Activated naive CD8-positive, alpha-beta T cell treated with anti-CD3 and anti-CD28 coated beads for 36 hours (primary cell): Measurements from ENCODE around the gene ZNF581. TPM values are rescaled to one million over a fixed set of nuclear protein-coding genes. Genes with fewer than 3 reads are reported as not detected.

Source experiments
- DNase-seq: peaks from one replicate; pipeline ENCODE4 v3.0.0; 2021
- H3K27ac Mint-ChIP-seq: one replicate; pipeline ENCODE4 v1.8.0; 2022; ENCODE audit warnings: mild to moderate bottlenecking, moderate library complexity, mixed read lengths
- H3K27me3 Mint-ChIP-seq: one replicate; pipeline ENCODE4 v1.8.0; 2022; ENCODE audit warnings: mild to moderate bottlenecking, mixed read lengths
- H3K36me3 Mint-ChIP-seq: one replicate; pipeline ENCODE4 v1.8.0; 2021; ENCODE audit warnings: mild to moderate bottlenecking, mixed read lengths
- H3K4me1 Mint-ChIP-seq: one replicate; pipeline ENCODE4 v1.8.0; 2021; ENCODE audit warnings: mixed read lengths
- H3K4me3 Mint-ChIP-seq: one replicate; pipeline ENCODE4 v1.8.0; 2022; ENCODE audit warnings: mild to moderate bottlenecking, moderate library complexity, mixed read lengths
- H3K9me3 Mint-ChIP-seq: one replicate; pipeline ENCODE4 v1.8.0; 2022; ENCODE audit warnings: mixed read lengths
- total RNA-seq, 2 experiments: library from RNA; stranded (reverse); gene quantifications; one replicate each; pipeline ENCODE4 v1.2.3, GENCODE V29; 2021

Gene ZNF581
- total RNA-seq, 2 experiments from 2014 or later, result 39.9 to 42.3 TPM

DNA sequence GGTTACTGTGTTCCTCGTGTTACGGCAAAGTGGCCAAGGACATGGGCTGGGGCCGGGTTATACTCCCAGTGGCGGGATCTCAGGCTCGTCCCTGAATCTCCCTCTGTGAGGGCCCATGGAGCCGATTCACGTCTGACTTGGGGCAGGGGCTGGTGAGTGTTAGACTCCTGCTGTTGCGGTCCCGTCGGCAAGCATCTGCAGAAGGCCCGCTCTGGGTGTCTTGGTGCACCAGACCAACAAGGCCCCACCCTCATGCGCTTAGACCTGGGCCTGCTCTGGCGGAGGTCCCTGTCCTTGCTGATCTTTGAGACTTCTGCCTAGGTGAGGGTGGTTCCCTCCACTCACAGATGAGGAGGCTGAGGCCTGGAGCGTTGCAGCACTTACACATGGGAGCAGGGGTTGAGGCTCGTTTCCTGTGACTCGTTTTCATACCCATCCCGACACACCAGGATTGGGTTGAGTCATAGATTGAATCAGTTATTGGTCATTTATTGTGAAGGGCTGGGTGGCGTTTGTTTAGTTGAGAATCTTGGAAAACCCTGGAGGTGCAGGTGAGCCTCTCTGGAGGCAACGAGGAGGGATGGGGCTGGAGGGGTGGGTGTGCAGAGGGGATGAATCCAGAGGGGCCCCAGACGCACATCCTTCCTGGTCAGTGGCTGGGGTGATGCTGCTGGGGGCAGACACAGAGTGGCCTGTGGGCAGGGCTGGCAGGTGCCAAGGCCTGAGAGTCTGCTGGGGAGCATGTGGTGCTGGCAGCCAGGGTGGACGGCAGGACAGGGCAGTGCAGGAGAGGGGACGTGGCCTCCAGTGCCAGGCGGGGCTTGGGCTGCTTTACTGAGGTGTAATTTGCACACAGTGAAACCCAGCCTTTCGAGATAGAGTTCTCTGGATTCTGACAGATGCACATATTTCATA is 36.2 kb downstream of the ZNF581 start:
- Mint-ChIP-seq H3K36me3 (peaks cover 33% of the 10 kb centered on the region), H3K4me1 (peaks cover 39% of the 10 kb centered on the region), H3K27ac (no peak overlapping the region), H3K9me3 (no peaks in the 10 kb centered on the region), H3K27me3 (no peaks in the 10 kb centered on the region), H3K4me3 (no peak overlapping the region)
- DNase-seq, result no peak

DNA sequence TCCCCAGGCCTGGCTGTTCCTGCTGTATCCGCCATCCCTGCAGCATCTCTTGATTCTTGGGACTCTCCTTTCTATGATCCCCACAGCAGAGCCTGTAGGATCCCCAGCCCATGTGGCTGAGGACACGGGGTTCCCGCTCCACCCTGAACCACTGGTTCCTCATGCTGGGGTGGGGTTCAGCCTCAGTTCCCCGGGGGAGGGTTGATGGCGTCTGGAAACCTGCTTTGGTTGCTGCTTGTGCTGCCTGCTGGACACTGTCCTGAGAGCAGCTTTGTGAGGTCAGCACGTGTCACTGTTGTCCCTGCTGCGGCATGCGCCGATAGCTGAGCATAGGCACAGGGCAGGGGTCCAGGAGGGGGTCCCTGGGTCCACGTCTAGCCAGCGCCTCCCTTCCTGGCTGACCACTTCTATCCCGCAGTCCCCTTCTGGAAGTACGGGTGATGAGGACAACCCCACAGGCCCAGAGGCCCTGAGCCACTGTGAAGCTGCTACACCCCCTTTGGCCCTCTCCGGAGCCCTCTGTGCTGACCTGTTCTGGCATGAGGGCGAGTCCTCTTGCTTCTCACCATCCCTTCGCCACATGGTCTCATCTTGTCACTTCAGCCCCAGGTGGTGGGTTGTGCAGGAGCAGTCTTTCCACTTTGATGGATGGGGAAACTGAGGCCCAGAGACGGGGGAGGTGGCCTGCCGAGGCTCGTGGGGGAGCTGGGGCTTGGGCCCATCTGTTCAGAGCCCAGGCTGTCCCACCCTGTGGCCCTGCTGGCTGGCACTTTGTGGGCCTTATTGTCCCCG is 37.1 kb downstream of the ZNF581 start:
- Mint-ChIP-seq H3K4me3 (no peak overlapping the region), H3K36me3 (peaks cover 31% of the 10 kb centered on the region), H3K9me3 (no peaks in the 10 kb centered on the region), H3K27ac (no peak overlapping the region), H3K4me1 (peaks cover 38% of the 10 kb centered on the region), H3K27me3 (no peaks in the 10 kb centered on the region)
- no peak for DNase-seq

DNA sequence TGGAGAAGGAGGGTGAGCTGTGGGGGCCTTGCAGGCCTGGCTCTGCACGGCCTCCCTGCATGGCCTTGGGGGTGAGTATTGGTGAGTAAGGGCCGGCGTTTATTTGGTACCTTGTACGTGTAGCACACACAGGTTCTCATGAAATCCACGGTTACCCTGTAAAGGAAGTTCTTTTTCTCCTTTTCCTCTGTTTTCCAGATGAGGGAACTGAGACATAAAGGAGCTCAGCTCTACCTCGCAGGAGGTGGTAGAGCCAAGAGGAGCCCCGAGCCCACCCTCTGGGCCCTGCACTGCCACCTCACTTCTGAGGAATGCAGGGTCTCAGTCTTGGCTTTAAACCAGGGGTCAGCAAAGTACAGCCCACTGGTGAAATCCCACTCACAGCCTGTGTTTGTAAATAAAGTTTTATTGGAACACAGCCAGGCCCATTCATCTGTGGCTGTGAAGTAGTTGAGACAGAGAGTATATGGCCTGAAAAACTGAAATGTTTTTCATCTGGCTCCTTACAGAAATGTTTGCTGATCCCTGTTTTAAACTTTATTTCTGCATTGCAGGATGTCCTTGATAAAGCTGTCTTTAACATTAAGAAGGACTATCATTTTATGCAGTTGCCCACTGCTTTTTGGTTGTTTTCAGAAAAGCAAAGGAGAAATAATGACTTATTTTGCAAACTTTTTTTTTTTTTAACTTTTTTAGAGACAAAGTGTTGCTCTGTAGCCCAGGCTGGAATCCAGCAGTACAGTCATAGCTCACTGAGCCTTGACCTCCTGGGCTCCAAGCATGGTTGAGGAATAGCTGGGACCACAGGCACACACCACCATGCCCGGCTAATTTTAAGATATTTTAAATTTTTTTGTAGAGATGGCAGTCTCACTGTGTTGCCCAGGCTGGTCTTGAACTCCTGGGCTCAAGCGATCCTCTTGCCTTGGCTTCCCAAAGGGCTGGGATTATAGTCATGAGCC is 38.0 kb downstream of the ZNF581 start:
- DNase-seq, result no peak
- Mint-ChIP-seq H3K27ac (no peak overlapping the region), H3K27me3 (no peaks in the 10 kb centered on the region), H3K4me3 (no peak overlapping the region), H3K9me3 (no peaks in the 10 kb centered on the region), H3K36me3 (peaks cover 27% of the 10 kb centered on the region), H3K4me1 (peaks cover 31% of the 10 kb centered on the region)

DNA sequence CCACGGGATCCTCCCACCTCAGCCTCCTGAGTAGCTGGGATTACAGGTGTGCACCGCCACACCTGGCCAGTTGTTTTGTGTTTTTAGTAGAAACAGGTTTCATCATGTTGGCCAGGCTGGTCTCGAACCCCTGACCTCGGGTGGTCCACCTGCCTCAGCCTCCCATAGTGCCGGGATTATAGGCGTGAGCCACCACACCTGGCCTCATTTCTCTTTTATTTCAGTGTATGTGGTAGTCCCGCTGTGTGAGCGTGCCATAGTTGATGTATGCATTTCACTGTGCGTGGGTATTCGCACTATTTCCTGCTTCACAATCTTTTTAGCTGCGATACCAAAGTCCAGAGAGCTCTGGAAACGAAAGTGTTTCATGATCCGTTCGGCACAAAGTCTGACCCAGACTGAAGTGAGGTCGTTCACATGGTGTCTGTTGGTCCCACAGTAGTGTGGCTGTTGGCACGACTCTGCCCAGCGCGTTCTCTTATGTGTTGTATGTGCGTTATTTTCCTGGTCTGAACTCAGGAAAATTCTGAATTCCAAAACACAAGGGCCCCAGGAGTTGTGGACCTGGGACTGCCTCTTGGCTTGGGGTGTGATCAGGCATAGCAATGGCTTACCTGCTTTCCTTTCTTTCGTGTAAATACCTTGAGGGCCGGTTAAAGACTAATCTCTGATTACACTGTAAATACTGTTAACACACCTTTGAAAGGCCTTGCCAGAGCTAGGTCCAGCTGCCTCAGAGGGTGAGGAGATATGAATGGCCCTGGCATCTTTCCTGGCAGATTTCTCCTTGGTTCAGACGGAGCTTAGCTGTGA is 40.2 kb downstream of the ZNF581 start:
- DNase-seq, result no peak
- peaks cover 13% of the 10 kb centered on the region for H3K4me1 Mint-ChIP-seq
- no peak overlapping the region for H3K27ac Mint-ChIP-seq
- H3K4me3 Mint-ChIP-seq, result no peak overlapping the region
- peaks cover 15% of the 10 kb centered on the region for H3K36me3 Mint-ChIP-seq
- H3K27me3 Mint-ChIP-seq, result no peaks in the 10 kb centered on the region
- H3K9me3 Mint-ChIP-seq, result no peaks in the 10 kb centered on the region

DNA sequence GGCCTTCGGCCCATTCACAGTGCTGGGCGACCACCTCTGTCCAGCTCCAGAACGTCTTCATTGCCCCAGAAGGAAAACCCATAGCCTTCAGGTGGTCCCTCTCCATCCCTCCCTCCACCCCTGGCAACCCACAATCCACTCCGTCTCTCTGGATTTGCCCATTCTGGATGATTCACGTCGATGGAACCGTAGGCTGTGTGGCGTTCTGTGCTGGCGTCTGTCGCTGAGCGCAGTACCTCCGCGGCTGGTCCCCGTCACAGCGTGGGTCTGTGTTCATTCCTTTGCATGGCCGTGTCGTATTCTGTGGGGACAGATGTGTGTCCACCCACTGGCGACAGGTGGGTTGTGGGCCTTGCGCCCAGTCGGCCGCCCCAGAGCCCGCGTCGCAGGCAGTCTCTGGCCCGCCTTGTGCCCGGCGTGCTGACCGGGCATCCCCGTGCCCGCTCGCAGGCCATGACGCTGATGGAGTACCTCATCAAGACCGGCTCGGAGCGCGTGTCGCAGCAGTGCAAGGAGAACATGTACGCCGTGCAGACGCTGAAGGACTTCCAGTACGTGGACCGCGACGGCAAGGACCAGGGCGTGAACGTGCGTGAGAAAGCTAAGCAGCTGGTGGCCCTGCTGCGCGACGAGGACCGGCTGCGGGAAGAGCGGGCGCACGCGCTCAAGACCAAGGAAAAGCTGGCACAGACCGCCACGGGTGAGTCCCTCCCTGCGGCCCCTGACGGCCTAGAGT is 41.7 kb downstream of the ZNF581 start:
- Mint-ChIP-seq H3K27ac (no peak overlapping the region), H3K4me1 (peaks cover 5% of the 10 kb centered on the region), H3K4me3 (no peak overlapping the region), H3K9me3 (no peaks in the 10 kb centered on the region), H3K27me3 (no peaks in the 10 kb centered on the region), H3K36me3 (peaks cover 9% of the 10 kb centered on the region)
- no peak for DNase-seq

DNA sequence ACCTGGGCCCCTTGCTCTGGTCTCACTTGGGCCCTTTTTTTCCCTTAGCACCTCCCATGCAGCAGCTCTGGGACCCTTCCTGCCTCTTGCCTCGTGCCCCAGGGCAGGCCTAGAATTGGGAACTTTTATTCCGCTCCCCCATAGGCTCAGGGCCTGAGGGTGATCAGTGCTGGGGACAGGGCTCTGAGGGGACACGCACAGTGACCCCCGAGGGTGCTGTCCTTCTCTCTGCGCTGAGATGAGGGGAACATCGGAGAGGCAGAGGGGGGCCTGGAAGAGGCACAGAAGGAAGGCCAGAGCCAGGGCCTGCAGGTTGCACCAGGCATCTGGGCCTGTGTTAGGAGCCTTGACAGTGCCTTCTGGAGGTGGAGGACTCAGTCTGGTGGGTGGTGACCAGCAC is 42.3 kb downstream of the ZNF581 start:
- H3K4me1 Mint-ChIP-seq, result peaks cover 5% of the 10 kb centered on the region
- H3K36me3 Mint-ChIP-seq, result peaks cover 9% of the 10 kb centered on the region
- no peak overlapping the region for H3K4me3 Mint-ChIP-seq
- no peak overlapping the region for H3K27ac Mint-ChIP-seq
- no peaks in the 10 kb centered on the region for H3K27me3 Mint-ChIP-seq
- no peak for DNase-seq
- no peaks in the 10 kb centered on the region for H3K9me3 Mint-ChIP-seq

DNA sequence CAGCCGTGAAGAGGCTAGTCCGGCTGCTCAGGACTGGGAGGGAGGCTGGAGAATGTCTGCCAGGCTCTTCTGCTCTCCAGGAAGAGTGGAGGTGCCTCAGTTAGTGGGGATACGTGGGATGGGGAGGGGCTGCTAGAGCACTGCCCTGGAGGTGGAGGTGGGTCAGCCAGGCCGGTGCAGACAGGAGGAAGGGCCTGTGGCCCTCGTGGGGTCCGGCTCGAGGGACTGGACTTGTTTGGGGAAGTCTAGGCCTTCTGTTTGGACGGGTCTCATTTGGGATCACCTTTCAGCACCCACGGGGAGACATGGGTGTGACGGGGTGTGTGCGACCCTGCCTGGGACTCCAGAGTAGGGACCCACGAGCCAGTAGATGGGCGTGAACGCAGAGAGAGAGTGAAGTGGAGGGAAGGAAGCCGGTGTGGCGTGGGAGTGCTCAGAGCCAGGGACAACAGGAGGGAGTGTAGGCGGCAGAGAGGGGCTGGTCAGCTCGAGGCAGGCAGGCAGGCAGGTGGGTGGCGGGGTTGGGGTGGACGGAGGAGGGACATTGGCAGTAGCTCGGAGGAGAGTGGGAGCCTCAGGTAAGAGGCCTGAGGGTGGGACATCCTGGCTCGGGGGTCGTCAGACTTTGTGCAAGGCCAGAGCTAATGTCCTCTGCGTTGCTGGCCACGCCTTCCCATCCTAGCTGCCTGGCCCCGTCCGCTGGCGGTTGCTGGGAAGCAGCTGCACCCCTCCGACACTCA is 43.0 kb downstream of the ZNF581 start:
- Mint-ChIP-seq H3K4me3 (no peak overlapping the region), H3K27ac (no peak overlapping the region), H3K36me3 (peaks cover 9% of the 10 kb centered on the region), H3K9me3 (no peaks in the 10 kb centered on the region), H3K4me1 (peaks cover 5% of the 10 kb centered on the region), H3K27me3 (no peaks in the 10 kb centered on the region)
- DNase-seq, result no peak

DNA sequence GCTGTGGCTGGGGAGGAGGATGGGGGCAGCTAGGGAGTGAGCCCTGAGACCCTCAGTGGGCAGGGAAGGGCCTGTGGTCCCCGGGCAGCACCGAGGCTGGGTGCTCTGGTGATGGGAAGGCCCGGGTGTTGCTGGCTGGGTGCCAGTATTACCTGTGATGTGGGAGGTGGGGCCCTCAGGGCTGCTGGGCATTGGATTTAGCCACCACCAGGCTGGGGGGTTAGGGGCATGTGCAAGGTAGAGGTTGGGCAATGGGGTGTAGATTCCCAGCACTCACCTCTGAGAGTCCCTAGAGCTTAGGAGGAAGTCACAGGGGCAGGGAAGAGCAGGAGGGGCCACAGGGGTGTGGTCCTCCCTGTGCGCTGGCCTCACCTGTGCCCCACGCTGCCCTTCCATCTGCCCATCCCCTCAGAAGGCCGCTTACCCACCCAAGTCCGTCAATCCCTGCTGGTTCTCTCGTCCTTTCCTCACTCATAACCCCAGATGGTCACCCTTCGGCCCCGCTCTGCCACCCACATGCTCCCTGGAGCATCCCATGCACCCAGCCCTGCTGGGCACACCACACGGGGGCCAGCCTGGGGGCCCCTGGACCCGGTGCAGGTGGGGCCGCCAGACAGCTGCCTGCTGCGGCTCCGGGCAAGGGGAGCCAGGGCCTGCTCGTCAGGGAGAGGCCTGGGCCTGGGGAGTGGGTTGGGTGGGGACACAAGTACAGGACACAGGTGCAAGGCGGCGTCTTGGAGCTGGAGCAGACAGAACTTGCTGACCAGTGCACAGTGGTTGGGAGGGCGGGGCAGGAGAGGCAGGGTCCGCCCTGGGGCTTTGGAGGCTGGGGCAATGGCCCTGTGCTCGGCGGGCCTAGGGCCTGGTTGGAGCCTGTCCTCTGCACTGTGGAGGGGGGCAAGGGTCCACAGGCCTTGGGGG is 44.1 kb downstream of the ZNF581 start:
- peaks cover 9% of the 10 kb centered on the region for H3K36me3 Mint-ChIP-seq
- H3K9me3 Mint-ChIP-seq, result no peaks in the 10 kb centered on the region
- H3K27me3 Mint-ChIP-seq, result no peaks in the 10 kb centered on the region
- no peak overlapping the region for H3K27ac Mint-ChIP-seq
- no peak overlapping the region for H3K4me3 Mint-ChIP-seq
- no peak for DNase-seq
- peaks cover 5% of the 10 kb centered on the region for H3K4me1 Mint-ChIP-seq

DNA sequence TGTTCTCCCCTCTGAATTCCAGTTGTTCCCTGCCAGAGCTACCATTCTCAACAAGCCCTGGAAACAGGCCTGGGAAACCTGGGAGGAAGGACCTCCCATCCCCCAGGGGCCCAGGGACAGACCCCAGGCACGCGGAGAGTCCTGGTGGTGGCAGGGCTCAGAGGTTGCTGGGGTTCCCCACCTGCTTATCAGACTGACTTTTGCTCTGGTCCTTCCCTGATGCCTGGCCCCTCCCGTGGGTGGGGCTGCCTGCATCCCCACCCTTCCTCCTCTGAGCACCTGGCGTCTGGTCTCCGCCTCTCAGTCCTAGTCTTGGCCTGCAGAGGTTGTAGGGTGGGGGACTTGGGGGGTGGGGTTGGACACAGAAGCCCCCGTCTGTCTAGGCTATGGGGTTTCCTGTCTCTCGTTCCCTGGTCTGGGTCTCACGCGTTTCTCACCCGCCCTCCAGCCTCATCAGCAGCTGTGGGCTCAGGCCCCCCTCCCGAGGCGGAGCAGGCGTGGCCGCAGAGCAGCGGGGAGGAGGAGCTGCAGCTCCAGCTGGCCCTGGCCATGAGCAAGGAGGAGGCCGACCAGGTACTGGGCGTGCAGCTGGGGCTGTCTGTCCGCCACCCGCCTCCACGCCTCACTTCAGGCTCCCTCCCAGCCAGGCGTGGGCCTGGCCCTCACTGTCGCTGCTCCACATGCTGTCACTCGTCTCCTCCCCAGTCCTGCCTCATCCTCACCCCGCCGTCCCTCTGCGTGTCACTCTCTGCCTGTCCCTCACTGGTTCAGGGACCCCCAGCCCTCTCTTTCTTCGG is 45.2 kb downstream of the ZNF581 start:
- H3K4me1 Mint-ChIP-seq, result peaks cover 4% of the 10 kb centered on the region
- H3K36me3 Mint-ChIP-seq, result peaks cover 5% of the 10 kb centered on the region
- no peak for DNase-seq
- H3K27ac Mint-ChIP-seq, result no peak overlapping the region
- H3K27me3 Mint-ChIP-seq, result no peaks in the 10 kb centered on the region
- H3K4me3 Mint-ChIP-seq, result no peak overlapping the region
- no peaks in the 10 kb centered on the region for H3K9me3 Mint-ChIP-seq

DNA sequence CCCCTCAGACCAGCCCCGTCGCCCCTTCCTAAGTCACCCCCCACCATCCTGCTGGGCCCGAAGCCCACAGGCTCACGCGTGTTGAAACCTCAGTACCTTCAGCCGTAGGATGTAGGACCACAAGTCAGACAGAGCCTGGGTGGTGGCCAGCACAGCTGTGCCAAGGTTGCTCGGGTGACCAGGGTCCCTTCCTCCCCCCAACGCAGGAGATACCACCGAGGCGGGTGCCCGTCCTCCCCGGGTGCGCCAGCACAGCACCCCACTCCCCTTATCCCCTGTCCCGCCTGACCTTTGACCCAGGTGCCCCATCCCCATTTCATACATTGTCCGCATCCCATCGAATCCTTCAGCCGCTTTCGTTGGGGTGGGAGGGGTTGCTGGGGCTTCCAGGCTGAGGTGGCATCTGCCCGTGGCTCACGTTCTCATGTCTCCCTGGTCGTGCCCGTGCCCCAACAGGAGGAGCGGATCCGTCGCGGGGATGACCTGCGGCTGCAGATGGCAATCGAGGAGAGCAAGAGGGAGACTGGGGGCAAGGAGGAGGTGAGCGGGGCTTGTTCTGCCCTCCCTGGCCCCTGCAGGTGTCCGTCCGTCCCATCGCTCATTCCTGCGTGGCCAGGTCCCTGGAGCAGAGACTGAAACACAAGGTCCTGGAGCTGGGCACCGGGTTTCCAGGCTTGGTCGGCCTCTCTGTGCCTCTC is 46.1 kb downstream of the ZNF581 start:
- Mint-ChIP-seq H3K27me3 (no peaks in the 10 kb centered on the region), H3K4me3 (no peak overlapping the region)
- DNase-seq, result no peak

DNA sequence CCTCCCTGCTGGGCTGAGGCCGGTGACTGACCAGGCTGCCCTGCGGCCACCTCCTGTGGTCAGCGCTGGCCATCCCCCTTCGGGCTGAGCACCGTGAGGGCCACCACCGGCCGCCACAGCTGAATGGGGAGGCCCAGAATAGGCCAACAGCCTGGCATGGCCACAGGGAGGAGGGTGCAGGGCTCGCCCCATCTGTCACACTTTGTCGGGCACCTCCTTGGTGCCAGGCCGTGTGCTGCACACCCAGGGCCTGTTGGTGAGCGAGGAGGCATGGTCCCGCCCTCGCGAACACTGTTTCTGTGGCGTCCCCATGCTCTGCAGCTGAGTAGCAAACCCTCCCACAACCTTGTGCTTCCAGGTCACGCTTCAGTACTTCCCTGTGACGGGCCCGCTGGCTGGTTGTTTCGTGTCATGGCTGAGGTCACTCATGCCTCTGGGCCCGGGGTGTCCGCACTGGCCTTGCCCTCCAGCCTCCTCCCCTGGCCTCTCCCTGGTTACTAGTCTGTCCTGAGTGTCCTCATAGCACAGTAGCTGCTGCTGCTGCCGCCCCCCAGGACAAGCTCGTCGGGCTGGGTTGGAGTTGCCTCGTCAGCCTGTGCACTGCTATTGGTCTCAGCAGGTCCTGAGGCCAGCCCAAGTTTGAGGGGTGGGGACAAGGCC is 46.8 kb downstream of the ZNF581 start:
- H3K4me3 Mint-ChIP-seq, result no peak overlapping the region
- H3K36me3 Mint-ChIP-seq, result peaks cover 7% of the 10 kb centered on the region
- no peak overlapping the region for H3K27ac Mint-ChIP-seq
- no peaks in the 10 kb centered on the region for H3K9me3 Mint-ChIP-seq
- H3K27me3 Mint-ChIP-seq, result no peaks in the 10 kb centered on the region
- peaks cover 2% of the 10 kb centered on the region for H3K4me1 Mint-ChIP-seq
- no peak for DNase-seq

More for the DNA sequence above, 46.1 kb downstream of the ZNF581 start:
- Mint-ChIP-seq H3K36me3 (peaks cover 7% of the 10 kb centered on the region), H3K4me1 (peaks cover 2% of the 10 kb centered on the region), H3K27ac (no peak overlapping the region), H3K9me3 (no peaks in the 10 kb centered on the region)
